Heart right ventricle (tissue), 16 donors: ENCODE measurements around the gene TCERG1L. TPM values are rescaled to one million over a fixed set of nuclear protein-coding genes. Genes with fewer than 3 reads are reported as not detected.

Experiments
- ATAC-seq, 8 donors: fragments of 200-7000 bp; cut with Tn5 transposase; one replicate each; pipeline ENCODE4 v1.9.1; 2020; ENCODE audit warnings: mild to moderate bottlenecking in 8 of 8, moderate library complexity in 8 of 8, moderate number of reproducible peaks in 1 of 8
- DNase-seq, 2 donors: peaks; one replicate each; pipeline ENCODE4 v3.0.0-alpha.2; 2020
- H3K27ac ChIP-seq, 10 donors: fragments of 200-600 bp; sonication (generic) in 2 of 10; one replicate each; pipeline versions ENCODE4 v1.5.0 to v1.8.0; 2020 to 2022; ENCODE audit warnings: mild to moderate bottlenecking in 3 of 10
- H3K27me3 ChIP-seq, 7 donors: fragments of 200-600 bp; one replicate each; pipeline ENCODE4 v1.8.0; 2021 to 2022; ENCODE audit warnings: mild to moderate bottlenecking in 2 of 7
- H3K36me3 ChIP-seq, 9 donors: fragments of 200-600 bp; sonication (generic) in 1 of 9; one replicate each; pipeline versions ENCODE4 v1.5.0 to v1.8.0; 2020 to 2022; ENCODE audit warnings: mild to moderate bottlenecking in 2 of 9
- H3K4me1 ChIP-seq, 9 donors: fragments of 200-600 bp; sonication (generic) in 1 of 9; one replicate each; pipeline versions ENCODE4 v1.5.0 to v1.8.0; 2020 to 2022; ENCODE audit warnings: mild to moderate bottlenecking in 4 of 9
- H3K4me3 ChIP-seq, 10 donors: fragments of 200-600 bp; sonication (generic) in 2 of 10; one replicate each; pipeline versions ENCODE4 v1.5.0 to v1.8.0; 2020 to 2022; ENCODE audit warnings: mild to moderate bottlenecking in 7 of 10, moderate library complexity in 2 of 10
- H3K9me3 ChIP-seq, 11 donors: fragments of 200-600 bp in 10 of 11; sonication (generic) in 2 of 11; one replicate each; pipeline versions ENCODE4 v1.5.0 to v1.8.0; 2013 to 2022; ENCODE audit warnings: mild to moderate bottlenecking in 2 of 11, control low read depth in 1 of 11, moderate library complexity in 1 of 11
- CTCF ChIP-seq, 9 donors: fragments of 200-600 bp; sonication (generic) in 2 of 9; IDR thresholded peaks; one replicate each; pipeline versions ENCODE4 v1.5.0 to v1.8.0; 2021 to 2022; ENCODE audit warnings: antibody characterized with exemption in 9 of 9, mild to moderate bottlenecking in 5 of 9, moderate library complexity in 1 of 9
- WGBS, 2 donors: extraction: QIAGEN DNeasy Blood & Tissue Kit; methylation state at CpG; one replicate each; pipeline ENCODE4 v1.1.7; 2013; ENCODE audit warnings: inconsistent platforms in 1 of 2; 5-methylcytosine and 5-hydroxymethylcytosine counted together
- intact Hi-C, 10 donors: fragments of 100-400 bp; cut with DNase I; formaldehyde crosslinking; loops; one replicate each; pipeline versions ENCODE4 v1.11.1 to v1.14.2; 2022
- polyA plus RNA-seq, 2 donors: library from polyadenylated mRNA; stranded (reverse); fragments of 200-250 nt; gene quantifications; one replicate each; pipeline ENCODE4 v1.2.3, GENCODE V29; 2013
- total RNA-seq, 10 donors: library from RNA; stranded (reverse); fragmentation: NEBNext Ultra II Directional in 3 of 10; extraction: Animal tissue kit (Norgen Biotek cat#: 25700) in 3 of 10; gene quantifications; one replicate each; pipeline versions ENCODE4 v1.2.1 to v1.2.4, GENCODE V29; 2021 to 2023
- donor health status: Arrhythmogenic right ventricular cardiomyopathy.
- donor health status: ischemic (EF 13 %, LVEDD 7.1; RV severe dilation, severe dysfunction).
- donor health status: healthy with polysubstance abuse.
- donor health status: DM: no; HTN: yes; CAD: no.
- donor health status: DM: no; HTN: no; CAD: no.
- donor health status: ischemic (EF 25% LVEDD 6.9; RV normal size, moderate dysfunction).
- donor health status: ischemic (EF 25% LVEDD 5.7; RV mildly dilated, moderate dysfunction).
- donor health status: healthy.
- donor health status: DM: yes; HTN: yes; CAD: no.
- donor health status: Ischemic cardiomyopathy.
- donor health status: ischemic (EF 35%, LVEDD 5.7; RV mildly dilated, moderate dysfunction).
- donor health status: nonischemic (EF 11% LVEDD 7.7; RV severe dilation, severe dysfunction).
- donor health status: DM: yes; HTN: yes; CAD: no.
- donor health status: PGD.
- donor health status: ischemic (EF 29% LVEDD 5.4; RV normal size, mild dysfunction).
- donor health status: nonischemic (EF 23%, LVEDD 6.1; RV moderate dilation, normal function).

The TCERG1L gene
- total and polyA plus RNA-seq, 12 donors: 0.09 TPM; not detected in 10

- ATAC-seq: peak in 1 of 8 donors; percentile 15
- Histone ChIP-seq H3K36me3 (no peaks in the 10 kb centered on the region), H3K27ac (no peak overlapping the region), H3K9me3 (no peaks in the 10 kb centered on the region), H3K4me3 (no peak overlapping the region), H3K27me3 (peaks cover 0 to 46% (median 32%) of the 10 kb centered on the region in 7 donors), H3K4me1 (no peaks in the 10 kb centered on the region)
- intact Hi-C loops: no loop called here
- WGBS, 2 donors: 85% methylated on average over 15 of the region's 15 CpGs
- DNase-seq: no peak
- no peak for TF ChIP-seq CTCF (IDR thresholded peaks at IDR 0.05)
Observed at GRCh38 chr10:131219955-131220489, 91.5 kb downstream of the TCERG1L start.

GRCh38 chr10:131219584-131219886 is 92.0 kb downstream of the TCERG1L start:
- Histone ChIP-seq H3K4me3 (no peak overlapping the region), H3K9me3 (no peaks in the 10 kb centered on the region), H3K27me3 (peaks cover 0 to 49% (median 33%) of the 10 kb centered on the region in 7 donors), H3K4me1 (no peaks in the 10 kb centered on the region), H3K27ac (no peak overlapping the region), H3K36me3 (no peaks in the 10 kb centered on the region)
- intact Hi-C loops: no loop called here
- no peak for TF ChIP-seq CTCF (IDR thresholded peaks at IDR 0.05)
- DNase-seq (no peak), ATAC-seq (peak in 1 of 8 donors; percentile 41)
- 80 to 88% methylated on average over 10 of the region's 10 CpGs for WGBS, 2 donors

GRCh38 chr10:131218811-131219583 is 92.5 kb downstream of the TCERG1L start:
- Histone ChIP-seq H3K27ac (no peak overlapping the region), H3K4me1 (no peaks in the 10 kb centered on the region), H3K9me3 (no peaks in the 10 kb centered on the region), H3K4me3 (no peak overlapping the region), H3K36me3 (no peaks in the 10 kb centered on the region), H3K27me3 (peaks cover 0 to 46% (median 34%) of the 10 kb centered on the region in 7 donors)
- WGBS, 2 donors: 89 to 90% methylated on average over 17 of the region's 17 CpGs
- DNase-seq: no peak
- TF ChIP-seq CTCF (IDR thresholded peaks at IDR 0.05): no peak
- intact Hi-C loops: no loop called here
- ATAC-seq: peak in 1 of 8 donors; percentile 16

- no peak overlapping the region for H3K4me3 ChIP-seq
- H3K4me1 ChIP-seq: no peaks in the 10 kb centered on the region
- intact Hi-C loops: no loop called here
- H3K27me3 ChIP-seq: peaks cover 0 to 38% (median 27%) of the 10 kb centered on the region in 7 donors
- H3K36me3 ChIP-seq: no peaks in the 10 kb centered on the region
- no peak overlapping the region for H3K27ac ChIP-seq
- no peaks in the 10 kb centered on the region for H3K9me3 ChIP-seq
- TF ChIP-seq CTCF (IDR thresholded peaks at IDR 0.05): no peak
- WGBS, 2 donors: 75 to 80% methylated on average over 9 of the region's 9 CpGs
- DNase-seq (no peak), ATAC-seq (no peak)
Observed at GRCh38 chr10:131216681-131217230, 94.8 kb downstream of the TCERG1L start.
